T-helper 2 cell (primary cell): ENCODE measurements around the gene SCAMP3.

ENCODE experiments used
- DNase-seq, 5 experiments: peaks; one replicate each; pipeline versions ENCODE4 v3.0.0 to v3.0.0-alpha.2; 2012 to 2022

The SCAMP3 gene

DNA sequence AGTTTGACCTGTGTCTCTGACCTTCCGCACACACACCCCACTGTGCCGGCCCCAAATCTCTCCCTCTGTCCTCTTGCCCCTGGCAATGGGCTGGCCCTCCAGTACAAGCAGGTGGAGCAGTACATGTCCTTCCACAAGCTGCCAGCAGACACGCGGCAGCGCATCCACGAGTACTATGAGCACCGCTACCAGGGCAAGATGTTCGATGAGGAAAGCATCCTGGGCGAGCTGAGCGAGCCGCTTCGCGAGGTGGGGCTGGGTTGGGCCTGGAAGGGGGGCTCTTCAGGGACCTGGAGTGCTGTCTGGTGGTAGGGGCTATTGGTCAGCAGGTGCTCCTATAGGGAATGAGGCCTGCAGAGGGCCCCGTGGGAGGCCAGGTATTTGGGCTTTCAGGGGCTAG lies 22.9 kb upstream of the SCAMP3 start:
- no peak for DNase-seq

DNA sequence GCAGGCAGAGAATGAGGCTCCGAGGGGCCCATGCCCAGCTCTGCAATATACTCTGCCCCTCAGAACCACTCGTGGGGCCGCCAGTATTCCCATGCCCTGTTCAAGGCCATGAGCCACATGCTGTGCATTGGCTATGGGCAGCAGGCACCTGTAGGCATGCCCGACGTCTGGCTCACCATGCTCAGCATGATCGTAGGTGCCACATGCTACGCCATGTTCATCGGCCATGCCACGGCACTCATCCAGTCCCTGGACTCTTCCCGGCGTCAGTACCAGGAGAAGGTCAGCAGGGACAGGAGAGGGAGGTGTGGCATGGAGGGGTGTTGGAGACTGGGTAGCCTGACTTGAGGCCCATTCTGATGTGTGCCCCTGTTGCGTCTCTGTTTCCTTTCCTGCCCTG lies 22.3 kb upstream of the SCAMP3 start:
- no peak for DNase-seq

DNA sequence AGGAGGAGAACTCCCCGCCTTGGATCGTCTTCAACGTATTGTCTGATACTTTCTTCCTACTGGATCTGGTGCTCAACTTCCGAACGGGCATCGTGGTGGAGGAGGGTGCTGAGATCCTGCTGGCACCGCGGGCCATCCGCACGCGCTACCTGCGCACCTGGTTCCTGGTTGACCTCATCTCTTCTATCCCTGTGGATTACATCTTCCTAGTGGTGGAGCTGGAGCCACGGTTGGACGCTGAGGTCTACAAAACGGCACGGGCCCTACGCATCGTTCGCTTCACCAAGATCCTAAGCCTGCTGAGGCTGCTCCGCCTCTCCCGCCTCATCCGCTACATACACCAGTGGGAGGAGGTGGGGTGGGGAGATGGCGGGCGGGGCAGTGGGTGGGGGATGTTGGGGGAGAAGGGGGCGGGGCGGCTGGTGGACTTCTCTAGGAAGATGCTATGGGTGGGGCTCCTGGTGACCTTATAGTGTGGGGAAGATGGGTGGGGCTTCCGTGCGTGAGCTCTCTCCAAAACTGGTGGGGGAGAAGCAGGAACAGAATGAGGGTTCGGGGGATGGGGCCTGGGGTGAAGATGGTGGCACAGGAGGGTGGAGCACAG lies 20.4 kb upstream of the SCAMP3 start:
- no peak for DNase-seq

DNA sequence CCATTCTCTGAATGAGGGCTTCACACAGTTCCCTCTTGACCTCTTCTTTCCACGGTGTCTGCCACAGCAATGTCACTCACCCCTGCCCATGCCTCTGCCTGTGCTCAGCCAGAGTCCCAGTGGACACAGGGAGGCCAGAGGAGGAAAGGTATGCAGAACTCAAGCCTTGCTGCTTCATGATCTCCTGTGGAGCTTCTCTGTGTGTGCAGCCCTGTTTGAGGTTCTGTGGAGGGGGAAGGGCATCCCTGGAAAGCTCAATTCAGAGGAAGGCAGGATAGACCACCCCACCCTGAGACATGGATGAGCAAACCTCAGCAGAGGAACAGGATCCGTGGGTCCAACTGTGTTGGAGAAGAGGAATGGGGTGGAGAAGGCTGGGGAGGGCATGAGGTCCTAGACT lies 17.1 kb upstream of the SCAMP3 start:
- DNase-seq, result no peak

DNA sequence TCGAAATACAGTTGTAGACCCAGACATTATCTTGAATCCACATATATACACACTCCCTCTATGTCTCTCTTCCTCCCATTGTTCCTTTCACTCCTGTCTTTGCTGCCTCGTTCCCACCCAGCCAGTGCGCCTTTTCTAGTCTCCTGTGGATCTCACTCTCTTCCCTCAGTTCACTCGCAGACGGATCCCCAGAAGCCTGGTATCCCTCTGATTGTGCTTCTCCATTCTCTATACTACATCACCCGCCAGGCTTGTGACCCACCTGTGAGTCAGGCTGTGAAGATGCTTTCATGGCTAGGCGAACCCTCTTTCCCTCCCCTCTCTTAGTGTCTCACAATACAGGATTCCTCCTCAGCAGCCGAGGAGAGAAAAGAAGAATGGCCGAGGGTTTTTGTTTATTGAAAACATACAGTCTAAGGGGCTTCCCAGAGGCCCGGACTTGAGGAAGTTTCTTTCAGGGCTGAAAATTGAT lies 16.6 kb upstream of the SCAMP3 start:
- no peak for DNase-seq

DNA sequence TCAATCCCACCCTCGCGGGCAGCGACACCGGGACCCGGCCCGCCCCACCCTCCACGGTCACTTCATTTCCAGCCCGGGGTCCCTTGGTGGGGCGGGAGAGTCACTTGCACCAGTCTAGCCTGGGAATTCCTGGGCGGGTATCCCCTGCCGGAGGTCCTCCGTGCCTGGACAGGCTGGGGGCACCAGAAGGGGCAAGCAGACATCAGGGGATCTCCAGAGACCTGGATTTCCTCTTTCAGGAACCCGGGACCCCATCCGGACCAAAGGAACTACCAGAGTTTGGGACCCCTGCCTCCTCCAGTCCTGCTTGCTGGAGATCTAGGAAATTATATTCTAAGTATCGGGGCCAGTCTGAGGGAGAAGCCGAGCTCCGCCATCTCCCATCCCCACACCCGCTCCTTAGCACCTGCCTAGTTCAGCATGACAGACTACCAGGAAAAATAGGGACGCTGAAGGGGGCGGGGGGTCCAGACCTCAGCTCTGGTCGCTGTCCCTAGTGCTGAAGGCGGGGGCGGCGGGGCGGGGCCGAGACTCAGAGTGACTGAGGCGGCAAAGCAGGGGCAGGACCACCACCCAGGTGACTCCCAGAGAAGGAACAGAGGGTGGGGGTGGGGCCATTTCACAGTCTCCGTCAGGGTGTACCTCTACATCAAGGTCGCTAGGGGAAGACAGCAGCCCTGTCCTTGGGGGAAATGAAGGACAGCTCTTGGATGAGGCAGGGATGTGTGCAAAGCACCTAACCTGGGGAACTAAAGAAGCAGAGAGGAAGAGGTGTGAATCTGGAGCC lies 15.9 kb upstream of the SCAMP3 start:
- DNase-seq, result peak; percentile 62 to 76 (median 71)

DNA sequence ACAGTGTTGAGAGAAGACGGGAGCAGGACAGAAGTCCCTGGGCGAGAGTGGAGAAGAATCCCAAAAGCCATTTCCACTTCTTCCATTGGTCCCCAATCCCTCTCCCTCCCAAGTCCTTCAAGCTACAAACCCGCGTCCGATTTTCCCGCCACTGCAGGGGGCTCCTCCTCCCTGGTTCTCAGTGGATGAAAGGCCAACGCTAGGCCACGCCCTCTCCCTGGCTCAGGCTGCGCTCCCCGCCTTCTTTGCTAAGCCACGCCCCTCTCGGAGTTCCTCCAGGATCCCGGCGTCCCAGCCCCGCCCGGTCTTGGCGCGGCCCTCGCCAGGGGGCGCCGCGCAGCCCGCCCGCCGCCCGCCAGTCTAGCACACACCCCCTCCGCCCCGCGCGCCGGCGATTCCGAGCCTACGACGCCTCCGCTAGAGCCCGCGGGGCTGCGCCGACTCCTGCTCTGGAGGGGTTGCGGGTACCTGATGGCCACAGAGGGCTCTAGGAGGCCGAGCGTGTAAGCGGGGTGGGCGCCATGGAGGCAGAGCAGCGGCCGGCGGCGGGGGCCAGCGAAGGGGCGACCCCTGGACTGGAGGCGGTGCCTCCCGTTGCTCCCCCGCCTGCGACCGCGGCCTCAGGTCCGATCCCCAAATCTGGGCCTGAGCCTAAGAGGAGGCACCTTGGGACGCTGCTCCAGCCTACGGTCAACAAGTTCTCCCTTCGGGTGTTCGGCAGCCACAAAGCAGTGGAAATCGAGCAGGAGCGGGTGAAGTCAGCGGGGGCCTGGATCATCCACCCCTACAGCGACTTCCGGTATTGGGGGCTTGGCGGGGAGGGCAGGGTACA lies 15.1 kb upstream of the SCAMP3 start, which contains the start of gene HCN3:
TSS of gene HCN3 (plus strand) at position 394 of the 832 bp plus-strand sequence. CDS start at position 522, 128 bp downstream.
- DNase-seq, result peak; percentile 85 to 90 (median 88)

DNA sequence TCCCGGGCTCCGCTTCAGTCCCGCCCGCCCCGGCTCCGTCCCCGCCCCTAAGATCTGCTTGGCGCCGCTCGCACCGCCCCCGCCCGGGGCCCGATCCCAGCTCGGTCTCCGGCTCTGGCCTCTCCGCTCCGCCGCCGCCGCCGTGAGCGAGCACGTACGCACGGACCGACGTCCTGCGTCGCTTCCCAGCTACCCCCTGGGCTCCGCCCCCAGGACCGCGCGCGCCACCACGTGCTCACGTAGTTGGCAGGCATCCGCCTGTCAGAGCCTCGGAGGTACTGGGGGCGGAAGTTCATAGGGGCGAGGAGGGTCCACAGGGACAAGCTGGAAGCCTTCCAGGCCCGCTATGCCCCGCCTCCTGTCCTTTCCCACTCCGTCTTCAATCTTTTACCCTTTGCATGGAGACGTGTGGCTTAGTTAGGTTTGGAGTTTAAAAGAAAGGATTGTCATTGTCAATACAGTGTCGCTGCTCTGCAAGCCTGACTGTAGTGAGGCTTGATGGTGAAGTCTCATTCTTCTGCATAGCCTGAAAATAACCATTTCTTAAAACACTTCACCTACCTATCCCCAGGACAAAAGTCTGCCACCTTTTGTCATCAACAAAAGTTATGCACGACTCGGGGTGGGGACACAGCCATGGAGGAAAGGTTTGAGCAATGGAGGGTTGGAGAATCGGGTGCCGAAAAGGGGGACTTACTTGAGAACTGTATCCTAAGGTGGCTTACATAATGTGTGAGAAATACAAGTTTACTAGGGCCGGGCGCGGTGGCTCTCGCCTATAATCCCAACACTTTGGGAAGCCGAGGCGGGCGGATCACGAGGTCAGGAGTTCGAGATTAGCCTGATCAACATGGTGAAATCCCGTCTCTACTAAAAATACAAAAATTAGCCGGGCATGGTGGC lies 11.4 kb upstream of the SCAMP3 start, which contains the start of gene CLK2:
TSS of gene CLK2 (minus strand) at position 162 of the 903 bp plus-strand sequence. CDS start 2,527 bp downstream, outside the sequence.
- peak; percentile 86 to 98 (median 93) for DNase-seq

DNA sequence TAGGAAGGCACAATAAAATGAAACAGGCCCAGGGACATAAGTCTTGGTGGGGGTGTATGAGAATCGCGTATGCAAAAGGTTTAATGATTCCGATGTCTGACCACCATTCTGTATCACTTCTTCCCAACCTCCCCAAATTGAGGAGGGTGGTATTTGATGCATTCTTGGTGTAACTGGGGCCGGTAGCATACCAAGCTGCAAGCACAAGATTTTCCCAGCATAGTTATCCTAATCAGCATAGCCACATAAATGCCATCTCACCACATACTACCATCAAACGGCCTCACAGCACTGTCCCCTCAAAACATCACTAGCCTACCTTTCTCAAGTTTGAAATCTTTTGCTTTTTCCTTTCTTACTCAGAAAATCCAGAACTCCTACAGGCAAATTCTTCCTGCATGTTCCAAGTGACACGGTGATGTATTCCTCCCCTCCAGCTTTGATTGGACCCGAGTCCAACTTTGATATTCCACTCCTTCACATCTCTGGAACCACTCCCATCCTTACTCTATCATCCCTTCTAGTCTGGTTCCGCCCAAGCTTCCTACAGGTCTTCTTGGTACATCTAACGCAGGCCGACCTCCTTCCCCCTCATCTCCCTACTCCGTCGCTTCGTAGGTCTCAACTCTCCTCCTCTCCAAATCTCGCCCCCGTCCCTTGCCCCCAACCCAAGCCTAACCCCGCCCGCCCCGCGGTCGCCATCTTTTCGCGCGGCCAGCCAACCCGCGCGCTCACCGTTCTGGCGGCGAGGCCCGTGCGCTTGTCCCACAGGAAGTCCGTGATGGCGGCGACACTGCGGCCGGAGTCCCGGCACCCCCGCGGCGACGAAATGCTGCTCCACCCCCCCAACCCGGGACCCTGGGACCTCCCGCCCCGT lies 10.5 kb upstream of the SCAMP3 start:
- no peak for DNase-seq

DNA sequence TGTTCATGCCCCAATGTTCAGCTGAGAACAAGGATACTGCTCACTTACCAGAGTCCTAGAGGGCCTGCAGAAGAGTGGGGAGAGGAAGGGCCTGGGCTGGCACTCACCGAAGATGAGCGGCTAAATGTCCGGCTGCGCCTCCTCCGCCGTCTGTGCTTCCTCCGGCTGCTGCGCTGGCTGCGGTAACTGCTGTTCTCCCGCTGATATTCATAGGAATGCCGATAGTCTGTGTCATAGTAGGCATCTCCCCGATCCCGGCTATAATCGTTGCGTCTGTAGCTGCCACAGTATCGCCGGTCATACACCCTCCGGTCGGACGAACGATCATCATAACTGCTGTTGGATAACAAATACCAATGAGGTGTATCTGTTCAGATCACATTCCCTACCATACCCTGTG lies 7.2 kb upstream of the SCAMP3 start:
- no peak for DNase-seq

DNA sequence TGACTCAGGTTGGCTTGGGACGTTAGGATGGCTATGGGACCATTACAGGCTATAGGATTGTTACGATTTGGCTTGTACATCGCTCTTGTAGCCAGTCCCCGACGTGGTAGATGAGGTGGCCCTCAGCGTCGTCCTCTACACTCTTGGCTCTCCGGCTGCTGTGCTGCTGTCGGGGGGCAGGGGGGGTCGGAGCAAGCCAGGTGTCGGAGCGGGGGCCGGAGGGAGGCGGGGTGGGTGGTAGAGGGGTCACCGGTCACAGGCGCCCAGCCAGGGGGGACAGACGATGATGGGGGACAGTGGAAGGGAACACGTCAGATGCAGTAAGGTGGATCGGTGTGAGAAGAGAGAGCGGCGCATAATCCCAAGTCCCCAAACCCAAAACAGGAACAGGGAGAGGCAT lies 6.5 kb upstream of the SCAMP3 start:
- DNase-seq, result no peak

DNA sequence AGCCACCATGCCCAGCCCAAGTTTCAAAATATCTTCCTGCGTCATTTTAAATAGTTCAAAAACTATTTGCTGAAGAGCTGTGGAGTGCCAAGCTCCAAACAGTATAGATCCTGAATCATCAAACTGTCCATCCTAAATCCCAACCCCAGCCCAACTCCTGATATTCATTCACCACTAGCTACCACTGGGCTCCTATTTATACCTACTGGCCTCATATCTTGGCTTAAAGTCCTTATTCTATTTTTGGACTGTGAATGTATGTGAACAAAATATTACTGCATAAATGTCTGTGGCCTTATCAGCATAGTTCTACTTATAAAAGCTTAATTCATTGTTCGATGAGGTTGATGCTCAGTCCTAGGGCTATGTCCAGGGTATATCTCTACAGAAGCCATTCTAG lies 5.2 kb upstream of the SCAMP3 start:
- DNase-seq, result no peak

DNA sequence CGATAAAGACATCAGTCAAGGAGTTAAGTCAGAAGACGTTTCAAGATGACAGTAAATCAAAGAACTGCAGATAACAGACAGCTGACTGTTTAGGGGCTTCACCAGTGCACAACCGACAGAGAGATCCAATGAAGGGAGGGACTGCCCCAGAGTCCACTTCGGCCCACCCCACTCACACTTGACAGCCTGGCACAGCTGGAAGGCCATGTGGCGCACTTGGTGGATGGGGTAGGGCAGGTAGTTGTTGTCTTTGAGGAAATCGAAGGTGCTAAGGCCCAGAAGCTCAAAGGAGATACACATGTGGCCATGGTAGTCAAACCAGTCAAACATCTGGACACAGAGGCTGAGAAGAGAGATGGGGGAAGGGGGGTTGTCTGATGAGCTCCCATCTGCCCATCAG lies 4.4 kb upstream of the SCAMP3 start:
- no peak for DNase-seq

DNA sequence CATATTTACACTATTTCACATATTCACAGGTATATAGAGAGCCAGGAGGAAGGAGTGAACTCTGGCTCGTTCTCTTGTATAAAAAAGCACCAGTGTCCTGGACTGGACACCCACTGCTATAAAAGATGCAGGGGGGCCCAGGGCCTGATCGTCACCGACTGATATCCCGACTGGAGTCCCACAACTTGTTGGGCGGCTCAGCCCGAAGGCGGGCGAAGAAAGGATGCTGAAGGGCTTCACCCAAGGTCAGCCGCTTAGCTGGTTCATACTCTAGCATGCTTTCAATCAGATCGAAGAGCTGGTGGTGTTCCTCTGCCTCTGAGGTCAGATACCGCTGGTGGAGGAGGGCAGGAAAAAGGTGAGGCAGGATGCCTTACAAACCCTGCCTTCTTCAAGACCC lies 907 bp upstream of the SCAMP3 start:
- no peak for DNase-seq

DNA sequence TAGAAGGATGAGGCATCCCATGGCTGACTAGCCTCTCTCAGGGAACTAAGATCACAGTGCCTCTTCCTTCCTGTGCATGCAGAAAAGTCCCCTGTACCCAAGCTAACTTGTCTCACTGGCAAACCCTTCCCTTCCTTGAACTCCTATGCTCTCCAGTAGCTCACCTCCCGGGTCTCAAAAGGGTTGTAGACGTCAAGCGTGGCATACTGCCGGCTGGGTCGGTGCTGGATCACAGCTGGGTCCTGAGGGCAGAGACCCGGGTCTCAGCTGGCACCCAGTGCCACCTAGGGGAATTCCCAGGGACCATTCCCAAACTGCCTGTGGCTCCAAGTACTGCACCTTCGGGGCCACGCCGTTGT lies 688 bp downstream of the SCAMP3 start:
- peak in 1 of 5 experiments; percentile 70 for DNase-seq

DNA sequence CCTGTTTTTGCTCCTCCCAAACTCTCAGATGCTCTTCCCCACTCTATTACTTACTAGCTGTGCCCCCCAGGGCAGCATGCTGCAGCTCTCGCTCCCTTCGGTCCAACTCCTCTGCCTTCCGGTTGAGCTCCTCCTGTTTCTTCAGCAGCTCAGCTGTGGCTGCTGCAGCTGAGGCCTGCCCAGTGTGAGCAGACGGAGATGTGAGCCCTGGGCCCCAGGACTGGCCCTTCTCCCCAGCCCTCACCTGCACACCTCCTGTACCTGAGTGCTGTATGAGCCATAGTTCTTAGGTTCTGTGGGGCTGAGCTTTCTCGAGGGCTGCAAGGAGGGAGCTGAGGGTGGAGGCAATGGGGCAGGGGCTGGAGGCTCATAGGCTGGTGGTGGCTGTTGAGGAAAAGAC lies 1.9 kb downstream of the SCAMP3 start:
- DNase-seq, result no peak

DNA sequence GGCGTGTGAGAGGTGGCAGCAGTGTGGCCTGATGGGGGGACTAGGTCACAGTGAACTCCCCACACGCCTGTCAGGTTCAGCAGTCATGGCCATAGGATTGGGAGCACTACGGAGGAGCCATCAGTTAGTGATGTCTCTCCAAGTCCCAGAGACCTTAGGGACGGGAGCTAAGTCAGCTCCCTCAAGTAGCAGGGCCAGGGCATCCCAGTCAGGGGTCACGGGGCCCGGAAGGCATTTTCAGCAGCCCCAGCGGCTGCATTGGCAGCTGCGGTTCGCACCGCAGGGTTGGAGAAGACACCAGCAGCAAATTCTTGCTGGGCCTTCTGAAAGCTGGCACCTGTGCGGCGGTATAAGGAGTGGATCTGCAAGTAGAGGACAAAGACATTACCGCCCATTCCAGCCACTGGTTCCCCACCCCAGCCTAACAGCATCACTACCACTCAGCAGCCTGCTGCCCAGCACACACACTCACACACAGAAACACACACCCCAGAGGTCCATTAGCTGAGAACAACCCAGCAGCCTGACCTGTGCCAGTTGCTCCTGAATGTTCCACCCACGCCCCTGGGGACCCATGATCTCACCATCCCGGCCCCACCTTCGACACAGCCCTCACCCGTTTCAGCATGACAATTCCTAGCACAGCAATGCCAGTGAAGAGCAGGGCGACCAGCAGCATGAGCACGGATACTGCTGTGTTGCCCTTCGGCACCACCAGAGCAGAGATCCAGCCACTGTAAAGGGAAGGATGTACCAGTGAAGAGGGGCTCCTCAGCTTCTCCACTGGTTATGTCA lies 5.9 kb downstream of the SCAMP3 start:
- DNase-seq, result no peak

DNA sequence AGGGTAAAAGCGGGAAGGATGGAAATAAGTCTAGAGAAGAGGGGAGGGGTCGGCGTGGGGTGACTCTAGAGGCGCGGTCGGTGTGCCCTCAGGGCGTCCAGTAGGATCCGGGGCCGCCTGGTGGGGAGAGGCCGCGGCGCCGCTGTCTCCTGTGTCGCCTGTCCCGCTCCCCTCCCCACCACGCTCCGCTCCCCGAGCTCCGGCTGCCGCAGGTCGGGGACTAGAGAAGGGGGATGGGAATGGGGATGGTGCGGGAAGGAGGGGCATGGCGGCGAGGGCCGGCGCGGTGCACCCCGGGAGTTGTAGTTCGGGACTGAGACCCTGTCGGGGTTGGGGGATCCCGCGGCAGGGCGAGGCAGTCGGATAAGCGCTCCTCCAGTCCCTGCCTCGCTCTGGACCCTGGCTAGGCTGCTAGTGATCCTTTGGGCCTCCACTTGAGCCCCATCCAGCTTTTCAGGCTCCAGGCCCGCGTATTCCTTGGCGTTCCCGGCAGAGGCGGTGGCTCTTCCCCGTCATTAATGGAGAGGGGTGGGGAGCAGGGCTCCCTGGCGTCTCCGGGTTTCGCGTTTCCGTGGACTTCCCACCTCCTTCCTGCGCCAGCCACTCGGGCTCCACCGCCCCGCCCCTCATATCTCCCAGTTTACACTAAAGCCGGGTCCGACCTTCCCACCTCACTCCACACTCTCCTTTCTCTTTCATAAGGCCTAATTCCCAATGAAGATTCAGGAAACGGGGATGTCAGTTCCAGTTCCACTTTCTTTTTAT lies 6.7 kb downstream of the SCAMP3 start, which contains the start of gene ENTREP3:
TSS of gene ENTREP3 (minus strand) at position 241 of the 765 bp plus-strand sequence. CDS start 606 bp downstream, outside the sequence.
- peak; percentile 50 to 83 (median 61) for DNase-seq

DNA sequence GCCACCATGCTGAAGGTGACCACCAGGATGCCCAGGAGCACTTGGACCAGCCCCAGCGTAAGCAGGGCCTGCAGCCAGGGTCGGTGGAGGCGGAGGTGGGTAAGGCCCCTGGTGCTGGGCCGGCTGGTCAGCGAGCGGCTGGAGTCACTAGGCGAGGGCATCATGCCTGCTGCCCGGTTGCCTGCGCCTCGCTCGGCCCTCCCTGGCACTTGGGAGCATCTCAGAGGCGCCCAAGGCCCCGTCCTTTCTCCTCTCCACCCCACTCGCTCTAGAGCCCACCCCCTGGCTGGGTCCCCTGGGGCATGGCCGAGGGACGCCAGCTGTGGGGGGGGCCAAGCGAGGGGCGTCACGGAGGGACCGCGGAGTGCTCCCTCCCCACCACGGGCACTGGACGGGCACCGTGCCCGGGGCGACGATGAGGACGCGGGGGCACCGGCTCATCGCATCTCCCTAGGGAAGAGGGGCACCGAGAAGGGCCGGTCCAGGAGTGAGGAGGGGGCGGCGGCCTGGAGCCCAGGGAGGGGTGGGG lies 7.4 kb downstream of the SCAMP3 start:
- no peak for DNase-seq
